Activated T-cell treated with anti-CD3 and anti-CD28 coated beads, Interleukin-2, amount 50 U/mL, for 72 hours (primary cell): ENCODE results near the gene REV1. TPM values are rescaled to one million over a fixed set of nuclear protein-coding genes. Genes with fewer than 3 reads are reported as not detected.
A peak's percentile ranks its signal among the peaks of the same experiment; 100 is the strongest.
"Not testable (repeated sequence)": the region's sequence is repeated elsewhere in the genome, so short reads cannot be mapped to it uniquely, and the experiment has no call there.

Experiments
- ATAC-seq, 2 donors: fragments of 150-1000 bp; cut with Tn5 transposase; replicated peaks in 1 of 2; 2 replicates each; pipeline ENCODE4 v1.10.0; 2021; ENCODE audit warnings: moderate library complexity in 2 of 2, mild to moderate bottlenecking in 1 of 2
- DNase-seq, 2 donors: peaks; one replicate each; pipeline ENCODE4 v3.0.0; 2021 to 2022; ENCODE audit warnings: mixed read lengths in 1 of 2
- H3K27ac Mint-ChIP-seq: one replicate; pipeline ENCODE4 v1.8.0; 2022; ENCODE audit warnings: mild to moderate bottlenecking, moderate library complexity, mixed read lengths
- H3K27me3 Mint-ChIP-seq: one replicate; pipeline ENCODE4 v1.8.0; 2022; ENCODE audit warnings: low read depth, mixed read lengths
- H3K36me3 Mint-ChIP-seq, 2 donors: one replicate each; pipeline ENCODE4 v1.8.0; 2022; ENCODE audit warnings: mixed read lengths in 2 of 2, mild to moderate bottlenecking in 1 of 2; ENCODE audit not compliant: insufficient read depth in 2 of 2
- H3K4me1 Mint-ChIP-seq: one replicate; pipeline ENCODE4 v1.8.0; 2022; ENCODE audit warnings: low read depth, mixed read lengths
- H3K4me3 Mint-ChIP-seq, 2 donors: one replicate each; pipeline ENCODE4 v1.8.0; 2022; ENCODE audit warnings: mild to moderate bottlenecking in 2 of 2, mixed read lengths in 2 of 2, moderate library complexity in 2 of 2
- H3K9me3 Mint-ChIP-seq, 2 donors: one replicate each; pipeline ENCODE4 v1.8.0; 2022; ENCODE audit warnings: mixed read lengths in 2 of 2
- total RNA-seq, 2 donors: library from RNA; stranded (reverse); gene quantifications; one replicate each; pipeline ENCODE4 v1.2.3, GENCODE V29; 2022

REV1 gene
- total RNA-seq, 2 donors from 2014 or later = 39.8 to 51.4 TPM

GRCh38 chr2:99380376-99381010 is 109.3 kb downstream of the REV1 start:
- Mint-ChIP-seq H3K27me3 (no peaks in the 10 kb centered on the region), H3K9me3 (no peaks in the 10 kb centered on the region), H3K4me1 (peaks cover 19% of the 10 kb centered on the region), H3K4me3 (no peak overlapping the region), H3K27ac (no peak overlapping the region), H3K36me3 (peaks cover 15 to 40% of the 10 kb centered on the region in 2 donors)
- peak in 1 of 2 donors; percentile 13 for ATAC-seq
- DNase-seq = no peak

GRCh38 chr2:99377879-99378278 is 111.9 kb downstream of the REV1 start:
- Mint-ChIP-seq H3K36me3 (peaks cover 18 to 44% of the 10 kb centered on the region in 2 donors), H3K27me3 (no peaks in the 10 kb centered on the region), H3K9me3 (peaks cover 1 to 2% of the 10 kb centered on the region in 2 donors), H3K27ac (peak overlapping the region; percentile 73), H3K4me1 (peaks cover 19% of the 10 kb centered on the region), H3K4me3 (peak overlapping the region in 1 of 2 donors; percentile 61)
- DNase-seq (no peak), ATAC-seq (peak; percentile 88 to 91)

GRCh38 chr2:99376254-99376864 is 113.5 kb downstream of the REV1 start:
- Mint-ChIP-seq H3K27ac (peak overlapping the region; percentile 6), H3K4me3 (peak overlapping the region in 1 of 2 donors; percentile 2), H3K9me3 (peaks cover 1 to 2% of the 10 kb centered on the region in 2 donors), H3K27me3 (no peaks in the 10 kb centered on the region), H3K36me3 (peaks cover 22 to 48% of the 10 kb centered on the region in 2 donors), H3K4me1 (peaks cover 19% of the 10 kb centered on the region)
- DNase-seq (no peak), ATAC-seq (peak; percentile 63 to 77)

GRCh38 chr2:99374747-99375146 is 115.1 kb downstream of the REV1 start:
- H3K4me3 Mint-ChIP-seq = no peak overlapping the region
- DNase-seq (no peak), ATAC-seq (no peak)
- peaks cover 17 to 42% of the 10 kb centered on the region in 2 donors for H3K36me3 Mint-ChIP-seq
- peaks cover 12% of the 10 kb centered on the region for H3K4me1 Mint-ChIP-seq
- H3K9me3 Mint-ChIP-seq = peaks cover 1 to 2% of the 10 kb centered on the region in 2 donors
- no peaks in the 10 kb centered on the region for H3K27me3 Mint-ChIP-seq
- H3K27ac Mint-ChIP-seq = no peak overlapping the region

- no peak for ATAC-seq
- no peak for DNase-seq
- no peak overlapping the region for H3K27ac Mint-ChIP-seq
- peaks cover 1 to 2% of the 10 kb centered on the region in 2 donors for H3K9me3 Mint-ChIP-seq
- peaks cover 15 to 50% of the 10 kb centered on the region in 2 donors for H3K36me3 Mint-ChIP-seq
- peaks cover 11% of the 10 kb centered on the region for H3K4me1 Mint-ChIP-seq
- H3K4me3 Mint-ChIP-seq = no peak overlapping the region
- no peaks in the 10 kb centered on the region for H3K27me3 Mint-ChIP-seq
Measured at GRCh38 chr2:99373144-99373543, 116.7 kb downstream of the REV1 start.

- not testable (repeated sequence) for H3K9me3 Mint-ChIP-seq, DNase-seq, ATAC-seq, H3K27me3 Mint-ChIP-seq, H3K4me3 Mint-ChIP-seq, H3K27ac Mint-ChIP-seq, H3K4me1 Mint-ChIP-seq
- H3K36me3 Mint-ChIP-seq = peaks cover 11 to 61% of the 10 kb centered on the region in 2 donors
Measured at GRCh38 chr2:99368854-99369253, 121.0 kb downstream of the REV1 start.

- H3K4me1 Mint-ChIP-seq = no peaks in the 10 kb centered on the region
- H3K9me3 Mint-ChIP-seq = no peaks in the 10 kb centered on the region
- peaks cover 10 to 55% of the 10 kb centered on the region in 2 donors for H3K36me3 Mint-ChIP-seq
- no peak overlapping the region for H3K4me3 Mint-ChIP-seq
- ATAC-seq (no peak), DNase-seq (no peak)
- H3K27ac Mint-ChIP-seq = no peak overlapping the region
- no peaks in the 10 kb centered on the region for H3K27me3 Mint-ChIP-seq
Measured at GRCh38 chr2:99365661-99366060, 124.2 kb downstream of the REV1 start.

GRCh38 chr2:99356853-99357252 is 133.0 kb downstream of the REV1 start:
- no peak for ATAC-seq

GRCh38 chr2:99354825-99355224 is 135.0 kb downstream of the REV1 start:
- not testable (repeated sequence) for DNase-seq, H3K27me3 Mint-ChIP-seq, H3K36me3 Mint-ChIP-seq, H3K4me3 Mint-ChIP-seq, H3K9me3 Mint-ChIP-seq, ATAC-seq
- Mint-ChIP-seq H3K27ac (peak overlapping the region; percentile 7), H3K4me1 (peaks cover 57% of the 10 kb centered on the region)

More at GRCh38 chr2:99356853-99357252, 133.0 kb downstream of the REV1 start:
- H3K27ac Mint-ChIP-seq = no peak overlapping the region
- no peak overlapping the region for H3K4me3 Mint-ChIP-seq
- no peak for DNase-seq
- no peaks in the 10 kb centered on the region for H3K9me3 Mint-ChIP-seq
- peaks cover 5 to 10% of the 10 kb centered on the region in 2 donors for H3K36me3 Mint-ChIP-seq
- H3K27me3 Mint-ChIP-seq = no peaks in the 10 kb centered on the region
- H3K4me1 Mint-ChIP-seq = peaks cover 46% of the 10 kb centered on the region

- H3K27ac Mint-ChIP-seq = no peak overlapping the region
- H3K4me1 Mint-ChIP-seq = peaks cover 64% of the 10 kb centered on the region
- no peak overlapping the region for H3K4me3 Mint-ChIP-seq
- no peak for DNase-seq
- no peak for ATAC-seq
- no peaks in the 10 kb centered on the region for H3K9me3 Mint-ChIP-seq
- H3K27me3 Mint-ChIP-seq = no peaks in the 10 kb centered on the region
- peaks cover 0 to 2% of the 10 kb centered on the region in 2 donors for H3K36me3 Mint-ChIP-seq
Measured at GRCh38 chr2:99354070-99354469, 135.7 kb downstream of the REV1 start.

Other genes starting within 250 kb of the REV1 start
- not detected for gene LYG2, start 234.4 kb downstream of the REV1 start, total RNA-seq
- gene LYG1, start 188.8 kb downstream of the REV1 start, total RNA-seq = 1 to 10 TPM in 1 of 2 donors, under 1 TPM in 1; 0.83 to 1.5 TPM
- 10 to 100 TPM; 24.5 to 30.9 TPM for gene TXNDC9, start 153.7 kb downstream of the REV1 start, total RNA-seq
- gene EIF5B, start 152.6 kb downstream of the REV1 start, total RNA-seq = 10 to 100 TPM; 44.3 to 49.0 TPM